B cell (primary cell): ENCODE measurements around the gene SMC4. TPM values are rescaled to one million over a fixed set of nuclear protein-coding genes. Genes with fewer than 3 reads are reported as not detected.

ENCODE experiments used
- ATAC-seq: fragments of 200-7000 bp; cut with Tn5 transposase; one replicate; pipeline ENCODE4 v1.10.0; 2021; ENCODE audit warnings: low read depth, mild to moderate bottlenecking, moderate number of reproducible peaks, moderate library complexity
- CTCF ChIA-PET: fragments of 350-600 bp; sonication (Branson Sonifier 250); formaldehyde crosslinking; loops from one replicate; lab custom pipeline; 2021; ENCODE audit warnings: antibody characterized with exemption, inconsistent platforms; lab: Charles Lee
- POLR2A ChIA-PET: fragments of 350-600 bp; sonication (Branson Sonifier 250); formaldehyde crosslinking; loops from one replicate; lab custom pipeline; 2021; ENCODE audit warnings: antibody characterized with exemption; lab: Charles Lee
- DNase-seq: peaks from one replicate; pipeline ENCODE4 v3.0.0; 2013
- H2AFZ ChIP-seq: 2 replicates; pipeline ENCODE4 v1.6.1; 2012; ENCODE audit warnings: mild to moderate bottlenecking, low read depth, low read length; ENCODE audit not compliant: insufficient read depth, poor library complexity, severe bottlenecking
- H3K27ac ChIP-seq, 2 donors: 1 replicate in 1 of 2; 2 replicates in 1 of 2; pipeline ENCODE4 v1.5.1; 2012 to 2013; ENCODE audit warnings: low read length in 2 of 2, mild to moderate bottlenecking in 2 of 2, moderate library complexity in 1 of 2
- H3K27me3 ChIP-seq, 4 experiments: fragments of 200-600 bp in 1 of 4; sonication (generic) in 1 of 4; replicated peaks in 1 of 4; 1 replicate in 2 of 4; 2 replicates in 2 of 4; pipeline versions ENCODE4 v1.6.1 to v1.7.0; 2013 to 2016; ENCODE audit warnings: low read length in 3 of 4, mild to moderate bottlenecking in 2 of 4, mixed read lengths in 1 of 4, moderate library complexity in 1 of 4; ENCODE audit not compliant: insufficient read depth in 4 of 4, control insufficient read depth in 3 of 4; ENCODE audit errors: control extremely low read depth in 1 of 4
- H3K36me3 ChIP-seq, 2 experiments: replicated peaks in 1 of 2; 1 replicate in 1 of 2; 2 replicates in 1 of 2; pipeline versions ENCODE4 v1.6.1 to v1.7.1; 2013; ENCODE audit warnings: low read length in 1 of 2; ENCODE audit not compliant: insufficient read depth in 2 of 2, control insufficient read depth in 1 of 2; ENCODE audit errors: control extremely low read depth in 1 of 2, extremely low read depth in 1 of 2
- H3K4me1 ChIP-seq, 2 donors: fragments of 200-600 bp in 1 of 2; sonication (generic) in 1 of 2; 1 replicate in 1 of 2; 2 replicates in 1 of 2; pipeline versions ENCODE4 v1.5.1 to v1.6.1; 2013 to 2017; ENCODE audit warnings: low read length in 2 of 2; ENCODE audit not compliant: control insufficient read depth in 2 of 2, insufficient read depth in 2 of 2
- H3K4me2 ChIP-seq: replicated peaks from 2 replicates; pipeline ENCODE3; 2012; ENCODE audit warnings: mild to moderate bottlenecking, low read depth, low read length; ENCODE audit not compliant: poor library complexity, severe bottlenecking
- H3K4me3 ChIP-seq, 5 experiments: fragments of 200-600 bp in 1 of 5; sonication (generic) in 1 of 5; 1 replicate in 3 of 5; 2 replicates in 2 of 5; pipeline versions ENCODE4 v1.5.1 to v1.7.0; 2011 to 2016; ENCODE audit warnings: low read length in 4 of 5, mild to moderate bottlenecking in 4 of 5, low read depth in 2 of 5, control low read depth in 1 of 5, moderate library complexity in 1 of 5; ENCODE audit not compliant: insufficient read depth in 1 of 5; ENCODE audit errors: control extremely low read depth in 1 of 5, extremely low read depth in 1 of 5
- H3K79me2 ChIP-seq: fragments of 200-600 bp; sonication (generic); one replicate; pipeline ENCODE4 v1.6.0; 2016; ENCODE audit warnings: low read length; ENCODE audit not compliant: control insufficient read depth, insufficient read depth
- H3K9ac ChIP-seq: fragments of 200-600 bp; sonication (generic); 2 replicates; pipeline ENCODE4 v1.6.1; 2017; ENCODE audit warnings: mild to moderate bottlenecking, low read length, moderate library complexity
- H3K9me3 ChIP-seq, 3 donors: one replicate each; pipeline versions ENCODE4 v1.6.1 to v1.7.1; 2013; ENCODE audit warnings: low read length in 2 of 3; ENCODE audit not compliant: control insufficient read depth in 2 of 3, insufficient read depth in 1 of 3; ENCODE audit errors: control extremely low read depth in 1 of 3
- H4K20me1 ChIP-seq: 2 replicates; pipeline ENCODE4 v1.6.0; 2012; ENCODE audit warnings: mild to moderate bottlenecking, low read length; ENCODE audit not compliant: insufficient read depth, control insufficient read depth, poor library complexity, severe bottlenecking
- H3K27ac Mint-ChIP-seq: one replicate; pipeline ENCODE4 v1.8.0; 2021; ENCODE audit warnings: mixed read lengths
- H3K27me3 Mint-ChIP-seq: one replicate; pipeline ENCODE4 v1.8.0; 2021; ENCODE audit warnings: mixed read lengths
- H3K4me1 Mint-ChIP-seq: one replicate; pipeline ENCODE4 v1.8.0; 2021; ENCODE audit warnings: mixed read lengths
- H3K4me3 Mint-ChIP-seq: one replicate; pipeline ENCODE4 v1.8.0; 2021; ENCODE audit warnings: mixed read lengths
- H3K9me3 Mint-ChIP-seq: one replicate; pipeline ENCODE4 v1.8.0; 2022; ENCODE audit warnings: mixed read lengths; ENCODE audit not compliant: insufficient read depth
- EZH2 ChIP-seq: IDR thresholded peaks from 2 replicates; pipeline ENCODE4 v1.6.1; 2012; ENCODE audit warnings: borderline replicate concordance, low read depth, mild to moderate bottlenecking, moderate library complexity, low read length; ENCODE audit not compliant: insufficient read depth, poor library complexity, severe bottlenecking
- WGBS: methylation state at CpG from one replicate; pipeline ENCODE4 v1.1.5; 2013; ENCODE audit warnings: missing lambda C conversion rate; ENCODE audit not compliant: insufficient coverage; 5-methylcytosine and 5-hydroxymethylcytosine counted together
- intact Hi-C: fragments of 100-400 bp; cut with micrococcal nuclease; formaldehyde crosslinking; loops from one replicate; pipeline ENCODE4 v1.10.0; 2022
- polyA plus RNA-seq: library from polyadenylated mRNA; depleted of rRNA; stranded (reverse); fragments of >200 nt; gene quantifications from 2 replicates; pipeline ENCODE4 v1.2.3, GENCODE V29; 2012
- total RNA-seq, 2 donors: library from RNA; stranded (reverse); fragments of 120-200 nt in 1 of 2; gene quantifications; 1 replicate in 1 of 2; 2 replicates in 1 of 2; pipeline versions ENCODE4 v1.2.3 to v1.2.4, GENCODE V29; 2013 to 2022
- TF ChIP-seq, protein P1 (sequence below): fragments of 200-600 bp; IDR thresholded peaks from one replicate; pipeline ENCODE4 v1.8.0; 2022; ENCODE audit warnings: antibody characterized with exemption, mild to moderate bottlenecking

Gene SMC4
- total and polyA plus RNA-seq, 2 donors (not counting 1 experiment from before 2014, with no cell fraction given): 12.4 to 55.1 TPM

DNA sequence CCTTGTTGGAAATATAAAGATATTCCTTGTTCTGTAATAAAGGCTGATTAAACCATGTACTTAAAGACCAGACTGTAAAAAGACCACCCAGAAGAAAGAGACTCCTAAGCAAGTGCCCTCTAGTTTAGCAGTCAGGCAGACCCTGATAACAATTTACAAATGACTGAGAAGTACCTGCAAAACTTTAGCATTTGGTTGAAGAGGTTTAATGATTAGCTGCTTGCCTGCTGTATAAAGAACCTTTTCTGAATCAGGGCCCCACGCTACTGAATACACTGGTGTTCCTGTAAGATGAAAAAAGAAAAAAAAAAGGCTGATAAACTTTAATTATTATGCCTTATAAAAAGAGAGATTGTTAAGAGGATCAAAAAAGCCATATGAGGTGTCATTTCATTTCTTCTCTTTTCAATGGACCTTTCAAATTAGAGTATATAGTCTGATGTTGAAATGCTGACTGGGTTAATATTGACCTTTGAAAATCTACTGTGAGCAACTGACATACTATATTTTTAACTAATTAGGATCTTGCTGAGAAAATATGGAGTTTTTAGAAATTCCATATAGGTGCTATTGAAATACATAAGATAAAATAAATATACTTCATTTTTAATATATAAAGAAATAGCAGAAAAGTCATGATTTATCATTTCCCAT, 33.5 kb upstream of the SMC4 start:
- ChIA-PET CTCF (no interaction called here), POLR2A (no interaction called here)
- Mint-ChIP-seq H3K27ac (no peak overlapping the region), H3K9me3 (no peaks in the 10 kb centered on the region), H3K4me3 (no peak overlapping the region), H3K4me1 (peaks cover 15% of the 10 kb centered on the region), H3K27me3 (no peaks in the 10 kb centered on the region)
- Histone ChIP-seq H3K9me3 (peaks cover 0 to 1% (median 0%) of the 10 kb centered on the region in 3 donors), H3K9ac (no peak overlapping the region), H3K79me2 (no peaks in the 10 kb centered on the region), H3K27me3 (no peaks in the 10 kb centered on the region), H3K4me1 (no peaks in the 10 kb centered on the region), H3K4me2 (no peak overlapping the region), H3K36me3 (peaks cover 0 to 2% of the 10 kb centered on the region in 2 experiments), H2AFZ (no peak overlapping the region), H3K27ac (no peak overlapping the region), H4K20me1 (no peaks in the 10 kb centered on the region), H3K4me3 (no peak overlapping the region)
- no peak for DNase-seq
- TF ChIP-seq, protein P1, sequence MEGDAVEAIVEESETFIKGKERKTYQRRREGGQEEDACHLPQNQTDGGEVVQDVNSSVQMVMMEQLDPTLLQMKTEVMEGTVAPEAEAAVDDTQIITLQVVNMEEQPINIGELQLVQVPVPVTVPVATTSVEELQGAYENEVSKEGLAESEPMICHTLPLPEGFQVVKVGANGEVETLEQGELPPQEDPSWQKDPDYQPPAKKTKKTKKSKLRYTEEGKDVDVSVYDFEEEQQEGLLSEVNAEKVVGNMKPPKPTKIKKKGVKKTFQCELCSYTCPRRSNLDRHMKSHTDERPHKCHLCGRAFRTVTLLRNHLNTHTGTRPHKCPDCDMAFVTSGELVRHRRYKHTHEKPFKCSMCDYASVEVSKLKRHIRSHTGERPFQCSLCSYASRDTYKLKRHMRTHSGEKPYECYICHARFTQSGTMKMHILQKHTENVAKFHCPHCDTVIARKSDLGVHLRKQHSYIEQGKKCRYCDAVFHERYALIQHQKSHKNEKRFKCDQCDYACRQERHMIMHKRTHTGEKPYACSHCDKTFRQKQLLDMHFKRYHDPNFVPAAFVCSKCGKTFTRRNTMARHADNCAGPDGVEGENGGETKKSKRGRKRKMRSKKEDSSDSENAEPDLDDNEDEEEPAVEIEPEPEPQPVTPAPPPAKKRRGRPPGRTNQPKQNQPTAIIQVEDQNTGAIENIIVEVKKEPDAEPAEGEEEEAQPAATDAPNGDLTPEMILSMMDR: no peak
- no peak for TF ChIP-seq EZH2
- ATAC-seq: no peak
- no CpG with 5 or more reads among the region's 1 CpG for WGBS
- intact Hi-C loops: no loop called here

DNA sequence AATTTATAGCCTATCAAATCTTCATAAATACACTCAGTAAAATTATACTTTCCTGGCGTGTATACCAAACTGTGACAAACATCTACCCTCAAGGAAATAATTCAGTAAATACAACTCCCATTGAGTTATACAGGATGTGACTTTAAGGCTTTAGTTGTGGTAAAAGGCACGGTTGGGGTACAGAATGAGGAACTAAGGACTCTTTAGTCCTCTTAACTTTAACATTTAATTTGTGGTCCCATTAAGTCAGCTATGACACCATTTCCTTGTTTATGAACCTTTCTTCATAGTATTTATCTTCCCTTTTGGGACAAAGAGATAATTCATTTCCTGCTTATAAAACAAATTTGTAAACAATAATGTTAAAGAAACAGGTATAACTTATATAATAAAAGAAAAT, 30.6 kb upstream of the SMC4 start:
- Histone ChIP-seq H3K36me3 (peaks cover 2 to 3% of the 10 kb centered on the region in 2 experiments), H3K9me3 (no peaks in the 10 kb centered on the region), H3K9ac (no peak overlapping the region), H3K4me2 (no peak overlapping the region), H3K4me1 (no peaks in the 10 kb centered on the region), H4K20me1 (no peaks in the 10 kb centered on the region), H2AFZ (no peak overlapping the region), H3K4me3 (no peak overlapping the region), H3K27me3 (no peaks in the 10 kb centered on the region), H3K79me2 (no peaks in the 10 kb centered on the region), H3K27ac (no peak overlapping the region)
- H3K9me3 Mint-ChIP-seq: no peaks in the 10 kb centered on the region
- DNase-seq (peak; percentile 30), ATAC-seq (peak; percentile 43)
- H3K27ac Mint-ChIP-seq: no peak overlapping the region
- no peak for TF ChIP-seq EZH2
- TF ChIP-seq, protein P1: no peak
- WGBS: no CpG with 5 or more reads among the region's 2 CpGs
- H3K4me3 Mint-ChIP-seq: no peak overlapping the region
- peaks cover 17% of the 10 kb centered on the region for H3K4me1 Mint-ChIP-seq
- ChIA-PET POLR2A (no interaction called here), CTCF (no interaction called here)
- intact Hi-C loops: no loop called here
- H3K27me3 Mint-ChIP-seq: no peaks in the 10 kb centered on the region
